K562 (cell line): ENCODE data around the gene PIGK. TPM values are rescaled to one million over a fixed set of nuclear protein-coding genes. Genes with fewer than 3 reads are reported as not detected.

ENCODE experiments used
- ATAC-seq: fragments of 200-7000 bp; cut with Tn5 transposase; 3 replicates; pipeline ENCODE4 v1.9.1; 2020; ENCODE audit warnings: moderate library complexity
- BruUV-seq: library from RNA; stranded (reverse); fragments of 400-500 nt; replicated peaks from 2 replicates; lab custom pipeline; 2021; lab: Mats Ljungman, UMichigan
- CTCF ChIA-PET: fragments of 300-600 bp; formaldehyde crosslinking; extraction: SDS; loops from one replicate; lab custom pipeline; 2021; ENCODE audit warnings: low intra/inter-chr PET ratio; lab: Yijun Ruan, JAX
- POLR2A ChIA-PET: fragments of 300-600, 350-650 bp; sonication (Branson Sonifier 250); formaldehyde crosslinking; extraction: SDS; loops from one replicate; lab custom pipeline; 2021; ENCODE audit warnings: antibody characterized with exemption, inconsistent platforms; lab: Yijun Ruan, JAX
- DNase-seq, 4 experiments: peaks; one replicate each; pipeline versions ENCODE4 v3.0.0 to v3.0.0-alpha.2; 2011 to 2018; ENCODE audit warnings: low spot score in 3 of 4, mixed read lengths in 3 of 4; ENCODE audit errors: extremely low read depth in 1 of 4
- FAIRE-seq: peaks from 2 replicates; lab custom pipeline; 2011; peaks lifted over from hg19 to GRCh38; lab: Jason Lieb, UNC
- H2AFZ ChIP-seq: 2 replicates; pipeline ENCODE4 v1.6.0; 2011; ENCODE audit warnings: low read depth, low read length, control low read depth, inconsistent platforms
- H3K27ac ChIP-seq: fragments of 200-600 bp; 3 replicates; pipeline ENCODE4 v1.8.0; 2011; ENCODE audit warnings: low read depth, mild to moderate bottlenecking, control low read depth, inconsistent platforms, low read length, moderate library complexity, mixed read lengths; ENCODE audit errors: extremely low read depth
- H3K27me3 ChIP-seq, 2 experiments: fragments of 300-600 bp in 1 of 2; 2 replicates in 1 of 2; 3 replicates in 1 of 2; pipeline versions ENCODE4 v1.6.0 to v1.8.0; 2011; ENCODE audit warnings: inconsistent platforms in 2 of 2, low read length in 2 of 2, mild to moderate bottlenecking in 1 of 2, mixed read lengths in 1 of 2, moderate library complexity in 1 of 2; ENCODE audit not compliant: control insufficient read depth in 2 of 2, insufficient read depth in 2 of 2
- H3K36me3 ChIP-seq: fragments of 300-600 bp; 3 replicates; pipeline ENCODE4 v1.8.0; 2011; ENCODE audit warnings: mild to moderate bottlenecking, low read length, inconsistent platforms; ENCODE audit not compliant: control insufficient read depth, insufficient read depth
- H3K4me1 ChIP-seq, 2 experiments: fragments of 200-600 bp in 1 of 2; replicated peaks in 1 of 2; 2 replicates in 1 of 2; 3 replicates in 1 of 2; pipeline versions ENCODE4 v1.5.1 to v1.8.0; 2011; ENCODE audit warnings: inconsistent platforms in 2 of 2, low read length in 2 of 2, mild to moderate bottlenecking in 1 of 2, mixed read lengths in 1 of 2, moderate library complexity in 1 of 2; ENCODE audit not compliant: control insufficient read depth in 2 of 2, insufficient read depth in 2 of 2
- H3K4me2 ChIP-seq: 2 replicates; pipeline ENCODE4 v1.6.1; 2011; ENCODE audit warnings: low read length, control low read depth, inconsistent platforms, mixed read lengths; ENCODE audit not compliant: insufficient read depth
- H3K4me3 ChIP-seq: fragments of 200-600 bp; sonication (generic), shearing (Covaris generic); 2 replicates; pipeline ENCODE4 v1.5.1; 2016; ENCODE audit warnings: control low read depth, inconsistent platforms
- H3K79me2 ChIP-seq: fragments of 200-600 bp; 3 replicates; pipeline ENCODE4 v1.8.0; 2011; ENCODE audit warnings: low read length, inconsistent platforms; ENCODE audit not compliant: control insufficient read depth, insufficient read depth
- H3K9ac ChIP-seq, 2 experiments: 2 replicates each; pipeline versions ENCODE4 v1.6.0 to v1.6.1; 2011; ENCODE audit warnings: low read depth in 2 of 2, low read length in 2 of 2, control low read depth in 1 of 2, inconsistent platforms in 1 of 2, mild to moderate bottlenecking in 1 of 2, mixed read lengths in 1 of 2; ENCODE audit not compliant: insufficient read depth in 1 of 2
- H3K9me1 ChIP-seq: one replicate; pipeline ENCODE4 v1.6.0; 2011; ENCODE audit warnings: inconsistent platforms, mild to moderate bottlenecking, low read length, moderate library complexity; ENCODE audit not compliant: control insufficient read depth, insufficient read depth
- H3K9me3 ChIP-seq: replicated peaks from 2 replicates; pipeline ENCODE4 v1.5.1; 2011; ENCODE audit warnings: low read depth, low read length, inconsistent platforms; ENCODE audit not compliant: control insufficient read depth, insufficient read depth
- H4K20me1 ChIP-seq: replicated peaks from 2 replicates; pipeline ENCODE4 v1.6.1; 2011; ENCODE audit warnings: low read length, inconsistent platforms, mixed read lengths; ENCODE audit not compliant: control insufficient read depth, insufficient read depth
- BRF1 ChIP-seq: IDR thresholded peaks from 3 replicates; pipeline ENCODE4 v1.6.1; 2011; ENCODE audit warnings: borderline replicate concordance, mild to moderate bottlenecking; ENCODE audit not compliant: insufficient read length; ENCODE audit errors: extremely low read depth
- CREBBP ChIP-seq: IDR thresholded peaks from one replicate; pipeline ENCODE4 v1.6.1; 2012; ENCODE audit warnings: low read depth, mild to moderate bottlenecking, control low read depth, inconsistent platforms, low read length
- CXXC5 ChIP-seq: fragments of 250-450 bp; sonication (Bioruptor Pico); IDR thresholded peaks from 2 replicates; pipeline ENCODE4 v1.8.0; 2022; ENCODE audit warnings: inconsistent platforms, mild to moderate bottlenecking, moderate library complexity
- EZH2 ChIP-seq: IDR thresholded peaks from 2 replicates; pipeline ENCODE4 v1.6.1; 2012; ENCODE audit warnings: low read depth, mild to moderate bottlenecking, inconsistent platforms, low read length, borderline replicate concordance
- IFI16 ChIP-seq: fragments of 250-450 bp; sonication (Bioruptor Pico); IDR thresholded peaks from 2 replicates; pipeline ENCODE4 v2.1.2; 2022; ENCODE audit warnings: mild to moderate bottlenecking, inconsistent platforms
- MCM3 ChIP-seq: fragments of 450-650 bp; IDR thresholded peaks from 2 replicates; pipeline ENCODE4 v1.6.1; 2016
- MXI1 ChIP-seq: IDR thresholded peaks from 2 replicates; pipeline ENCODE4 v1.6.1; 2011; ENCODE audit warnings: low read depth, mild to moderate bottlenecking, improper control_type of control experiment, low read length
- NFIC ChIP-seq: fragments of 450-650 bp; IDR thresholded peaks from 2 replicates; pipeline ENCODE4 v1.6.1; 2017; ENCODE audit warnings: mild to moderate bottlenecking, inconsistent platforms
- NUFIP1 ChIP-seq: fragments of 450-650 bp; IDR thresholded peaks from 2 replicates; pipeline ENCODE4 v1.6.1; 2018; ENCODE audit not compliant: partially characterized antibody
- PRMT5 ChIP-seq: sonication (generic); formaldehyde crosslinking; IDR thresholded peaks from 2 replicates; pipeline ENCODE4 v1.5.0; 2020; ENCODE audit warnings: missing genetic modification reagents
- RFX7 ChIP-seq: fragments of 250-450 bp; sonication (Bioruptor Pico); IDR thresholded peaks from 2 replicates; pipeline ENCODE4 v1.5.1; 2021; ENCODE audit warnings: mild to moderate bottlenecking
- SP2 ChIP-seq: IDR thresholded peaks from 2 replicates; pipeline ENCODE4 v1.6.1; 2011; ENCODE audit warnings: mild to moderate bottlenecking, low read depth, low read length, moderate library complexity; ENCODE audit not compliant: poor library complexity, severe bottlenecking; ENCODE audit errors: extremely low read depth
- SREBF2 ChIP-seq: sonication (generic); formaldehyde crosslinking; IDR thresholded peaks from 2 replicates; pipeline ENCODE4 v1.4.0; 2020; ENCODE audit warnings: mild to moderate bottlenecking, missing genetic modification reagents
- SRF ChIP-seq, 2 experiments: fragments of 250-450, 450-650 bp in 1 of 2; sonication (Bioruptor Pico) in 1 of 2; sonication (generic) in 1 of 2; formaldehyde crosslinking; IDR thresholded peaks; 2 replicates each; pipeline versions ENCODE4 v1.5.0 to v1.5.1; 2020 to 2022; ENCODE audit warnings: mild to moderate bottlenecking in 1 of 2, missing genetic modification reagents in 1 of 2
- TAF9B ChIP-seq: fragments of 450-650 bp; IDR thresholded peaks from 2 replicates; pipeline ENCODE4 v1.6.1; 2018; ENCODE audit warnings: mild to moderate bottlenecking; ENCODE audit not compliant: partially characterized antibody
- XRCC3 ChIP-seq: fragments of 450-650 bp; IDR thresholded peaks from 2 replicates; pipeline ENCODE4 v1.6.1; 2017; ENCODE audit warnings: mild to moderate bottlenecking, moderate library complexity
- ZNF174 ChIP-seq: fragments of 250-450 bp; sonication (Bioruptor Pico); IDR thresholded peaks from 2 replicates; pipeline ENCODE4 v1.4.0; 2020; ENCODE audit warnings: mild to moderate bottlenecking
- ZNF384 ChIP-seq: IDR thresholded peaks from 2 replicates; pipeline ENCODE4 v1.6.1; 2012; ENCODE audit warnings: low read depth, low read length, improper control_type of control experiment
- ZNF436 ChIP-seq: fragments of 250-450, 450-650 bp; sonication (Bioruptor Pico); formaldehyde crosslinking; IDR thresholded peaks from 2 replicates; pipeline ENCODE4 v1.7.0; 2020; ENCODE audit warnings: mild to moderate bottlenecking
- ZNF668 ChIP-seq: fragments of 250-450 bp; sonication (Bioruptor Pico); IDR thresholded peaks from 2 replicates; pipeline ENCODE4 v1.8.0; 2022; ENCODE audit warnings: mild to moderate bottlenecking, inconsistent platforms
- WGBS: fragments of 100-300 bp; shearing (Covaris generic); methylation state at CpG from one replicate; pipeline ENCODE4 v1.1.6; 2016; ENCODE audit warnings: low coverage, mixed read lengths; ENCODE audit not compliant: insufficient coverage; ENCODE audit errors: missing lambda C conversion rate; 5-methylcytosine and 5-hydroxymethylcytosine counted together
- in situ Hi-C: fragments of 300-500 bp; cut with MboI; formaldehyde crosslinking; loops from 4 replicates; pipeline ENCODE4 v1.15.0; 2018; ENCODE audit warnings: inconsistent platforms, mixed read lengths
- intact Hi-C: fragments of 100-400 bp; cut with micrococcal nuclease; formaldehyde crosslinking; loops from 2 replicates; pipeline ENCODE4 v1.14.2; 2022
- polyA plus RNA-seq, 8 experiments: library from polyadenylated mRNA; depleted of rRNA in 4 of 8; stranded (reverse) in 5 of 8; unstranded in 3 of 8; fragments of >200 nt; fragmentation: Nextera tagmentation in 2 of 8; fragmentation: Illumina TruSeq in 1 of 8; extraction: Ambion mirVana in 2 of 8; extraction: Trizol in 1 of 8; gene quantifications; 2 replicates each; pipeline versions ENCODE4 v1.2.1 to v1.2.3, GENCODE V29; 2011 to 2014; ENCODE audit warnings: inconsistent platforms in 1 of 8, missing spikeins in 1 of 8
- total RNA-seq, 7 experiments: library from RNA; depleted of rRNA in 6 of 7; stranded (reverse); fragments of >200 nt in 6 of 7; fragmentation: Illumina TruSeq in 2 of 7; extraction: Trizol in 2 of 7; gene quantifications; 2 replicates each; pipeline versions ENCODE4 v1.2.1 to v1.2.3, GENCODE V29; 2011 to 2021; ENCODE audit warnings: low replicate concordance in 1 of 7
- TF ChIP-seq, protein P1 (sequence below): IDR thresholded peaks from 2 replicates; pipeline ENCODE4 v1.6.1; 2011; ENCODE audit warnings: borderline replicate concordance, low read depth, mild to moderate bottlenecking, moderate library complexity, low read length; ENCODE audit not compliant: insufficient read depth, poor library complexity, severe bottlenecking

The PIGK gene
- total and polyA plus RNA-seq, 9 of the 15 experiments (the other 6 are each of a cell fraction or from before 2014, with no cell fraction given) = 15.7 to 59.5 (median 29.9) TPM

DNA sequence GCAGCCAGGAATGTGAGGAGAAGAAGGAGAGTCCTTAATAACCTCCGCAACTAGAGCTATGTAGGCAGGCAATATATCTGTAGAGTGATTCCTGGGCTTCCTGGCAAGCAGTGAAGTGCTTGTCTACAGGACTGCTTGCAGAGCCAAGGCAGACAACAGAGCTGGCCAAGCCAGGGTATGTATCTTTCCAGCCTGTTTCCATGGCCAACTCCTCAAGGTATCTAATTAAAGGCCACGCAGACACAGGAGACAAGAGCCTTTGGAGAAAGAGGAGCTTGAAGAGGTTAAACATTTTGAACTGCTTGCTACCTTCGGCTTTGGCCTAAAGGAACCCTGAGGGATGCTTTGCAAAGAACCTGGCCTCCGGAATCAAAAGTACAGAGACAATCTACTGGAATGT lies 137.4 kb downstream of the PIGK start:
- POLR2A ChIA-PET = no interaction called here
- WGBS = 4% methylated on average over 4 of the region's 4 CpGs

DNA sequence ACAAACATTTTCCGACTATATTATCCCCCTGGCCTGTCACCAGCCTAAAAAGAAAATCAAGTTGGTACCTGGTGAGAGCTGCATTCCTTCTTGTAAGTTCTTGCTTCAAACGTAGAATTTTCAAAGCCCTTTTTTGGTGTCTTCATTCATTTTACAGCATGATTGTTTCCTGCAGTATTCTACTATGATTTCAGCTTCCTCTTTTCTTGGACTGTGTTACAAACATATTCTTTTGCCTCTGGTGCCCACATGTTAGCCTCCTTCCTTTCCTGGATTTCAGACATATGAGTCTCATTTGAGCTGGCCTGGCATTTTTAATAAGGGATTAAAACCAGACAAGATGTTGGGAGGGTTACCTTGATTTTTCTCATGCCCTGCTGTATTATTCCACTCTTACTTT lies 142.5 kb downstream of the PIGK start:
- DNase-seq (no peak), ATAC-seq (no peak), FAIRE-seq (no peak)
- Histone ChIP-seq H3K36me3 (no peaks in the 10 kb centered on the region), H3K9me3 (no peaks in the 10 kb centered on the region), H3K9ac (no peak overlapping the region), H4K20me1 (no peaks in the 10 kb centered on the region), H3K9me1 (no peaks in the 10 kb centered on the region), H3K27ac (no peak overlapping the region), H3K4me1 (no peaks in the 10 kb centered on the region), H3K4me2 (no peak overlapping the region), H2AFZ (no peak overlapping the region), H3K27me3 (no peaks in the 10 kb centered on the region), H3K79me2 (no peaks in the 10 kb centered on the region), H3K4me3 (no peak overlapping the region)
- intact Hi-C loops (no loop called here), in situ Hi-C loops (no loop called here)
- 0% methylated on average over 2 of the region's 2 CpGs for WGBS
- ChIA-PET CTCF (no interaction called here), POLR2A (interaction anchor here (0.6 kb wide), 1 partner anchor 1000 kb away, joined by 3 read pairs; no protein-coding TSS in a partner anchor)
- BruUV-seq = no TSS peak
- TF ChIP-seq TAF9B (no peak), MCM3 (no peak), XRCC3 (no peak), ZNF436 (CRISPR knock-in tag) (no peak), IFI16 (CRISPR knock-in tag) (no peak), CXXC5 (CRISPR knock-in tag) (no peak), ZNF668 (CRISPR knock-in tag) (no peak), NUFIP1 (no peak), NFIC (no peak), ZNF174 (CRISPR knock-in tag) (no peak), ZNF384 (no peak), RFX7 (CRISPR knock-in tag) (no peak), MXI1 (no peak), SREBF2 (CRISPR knock-in tag) (no peak)
- TF ChIP-seq, protein P1, sequence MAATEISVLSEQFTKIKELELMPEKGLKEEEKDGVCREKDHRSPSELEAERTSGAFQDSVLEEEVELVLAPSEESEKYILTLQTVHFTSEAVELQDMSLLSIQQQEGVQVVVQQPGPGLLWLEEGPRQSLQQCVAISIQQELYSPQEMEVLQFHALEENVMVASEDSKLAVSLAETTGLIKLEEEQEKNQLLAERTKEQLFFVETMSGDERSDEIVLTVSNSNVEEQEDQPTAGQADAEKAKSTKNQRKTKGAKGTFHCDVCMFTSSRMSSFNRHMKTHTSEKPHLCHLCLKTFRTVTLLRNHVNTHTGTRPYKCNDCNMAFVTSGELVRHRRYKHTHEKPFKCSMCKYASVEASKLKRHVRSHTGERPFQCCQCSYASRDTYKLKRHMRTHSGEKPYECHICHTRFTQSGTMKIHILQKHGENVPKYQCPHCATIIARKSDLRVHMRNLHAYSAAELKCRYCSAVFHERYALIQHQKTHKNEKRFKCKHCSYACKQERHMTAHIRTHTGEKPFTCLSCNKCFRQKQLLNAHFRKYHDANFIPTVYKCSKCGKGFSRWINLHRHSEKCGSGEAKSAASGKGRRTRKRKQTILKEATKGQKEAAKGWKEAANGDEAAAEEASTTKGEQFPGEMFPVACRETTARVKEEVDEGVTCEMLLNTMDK = no peak

More for the DNA sequence above, 137.4 kb downstream of the PIGK start:
- BruUV-seq = no TSS peak
- Histone ChIP-seq H3K79me2 (no peaks in the 10 kb centered on the region), H3K4me3 (no peak overlapping the region), H3K36me3 (no peaks in the 10 kb centered on the region), H3K27ac (no peak overlapping the region), H4K20me1 (no peaks in the 10 kb centered on the region), H3K9me1 (no peaks in the 10 kb centered on the region), H3K27me3 (no peaks in the 10 kb centered on the region), H2AFZ (no peak overlapping the region), H3K4me2 (no peak overlapping the region), H3K4me1 (no peaks in the 10 kb centered on the region), H3K9me3 (no peaks in the 10 kb centered on the region), H3K9ac (no peak overlapping the region)
- no peak for ATAC-seq
- intact Hi-C loops = no loop called here
- no peak for DNase-seq
- TF ChIP-seq BRF1 (no peak), SP2 (no peak), PRMT5 (CRISPR knock-in tag) (no peak), EZH2 (no peak), SRF (CRISPR knock-in tag; IDR thresholded peaks at IDR 0.05) (no peak), ZNF436 (CRISPR knock-in tag) (no peak), CREBBP (no peak)
- no peak for FAIRE-seq
- CTCF ChIA-PET = no interaction called here
- in situ Hi-C loops = no loop called here
